Cerebellar nuclear complex (tissue), 1 donor: ENCODE results near the gene DDR1.
"Not testable (repeated sequence)": the region's sequence is repeated elsewhere in the genome, so short reads cannot be mapped to it uniquely, and the experiment has no call there.

Experiments used
- DNase-seq, 2 experiments: peaks; one replicate each; lab custom pipeline; 2025; lab: John Stamatoyannopoulos, UW

The DDR1 gene

DNA sequence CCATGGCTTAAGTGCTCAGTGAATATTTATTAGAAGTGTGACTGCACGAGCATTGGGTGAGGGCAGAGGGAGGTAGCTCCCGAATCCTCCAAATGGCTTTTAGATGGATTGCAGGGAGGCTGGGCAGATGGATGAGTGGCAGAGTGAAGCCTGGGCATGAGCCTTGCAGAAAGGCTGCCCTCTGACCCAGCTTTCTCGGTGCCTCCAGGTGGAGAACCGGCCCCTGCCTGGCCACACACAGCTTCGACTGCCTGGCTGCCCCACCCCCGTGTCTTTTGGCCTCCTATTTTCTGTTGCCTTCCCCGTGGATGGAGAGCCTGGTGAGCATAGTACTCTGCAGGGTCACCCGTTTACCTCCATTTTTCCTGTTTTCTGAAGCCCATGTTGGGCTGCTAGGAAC is 33.2 kb downstream of the DDR1 start:
- DNase-seq, result no peak

DNA sequence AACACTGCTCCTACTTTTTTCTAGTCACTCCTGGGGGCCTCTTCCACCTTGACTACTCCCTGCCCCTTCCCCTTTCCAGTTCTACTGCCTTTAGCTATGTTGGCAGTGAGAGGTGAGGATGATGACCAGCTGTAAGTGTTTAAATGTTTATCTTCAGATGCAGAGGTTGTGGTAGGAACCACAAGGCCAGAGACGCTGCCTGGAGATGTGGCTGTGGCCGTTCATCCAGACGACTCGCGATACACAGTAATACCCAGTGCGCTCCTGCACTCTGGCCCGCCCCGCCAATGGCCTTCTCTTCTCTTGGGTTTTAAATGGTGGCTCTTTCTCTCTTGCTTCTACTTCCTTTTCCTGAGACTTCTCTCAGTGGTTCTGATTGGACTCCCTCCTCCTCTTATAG is 34.4 kb downstream of the DDR1 start:
- no peak for DNase-seq

GRCh38 chr6:30922447-30922852 is 38.1 kb downstream of the DDR1 start:
- no peak for DNase-seq

DNA sequence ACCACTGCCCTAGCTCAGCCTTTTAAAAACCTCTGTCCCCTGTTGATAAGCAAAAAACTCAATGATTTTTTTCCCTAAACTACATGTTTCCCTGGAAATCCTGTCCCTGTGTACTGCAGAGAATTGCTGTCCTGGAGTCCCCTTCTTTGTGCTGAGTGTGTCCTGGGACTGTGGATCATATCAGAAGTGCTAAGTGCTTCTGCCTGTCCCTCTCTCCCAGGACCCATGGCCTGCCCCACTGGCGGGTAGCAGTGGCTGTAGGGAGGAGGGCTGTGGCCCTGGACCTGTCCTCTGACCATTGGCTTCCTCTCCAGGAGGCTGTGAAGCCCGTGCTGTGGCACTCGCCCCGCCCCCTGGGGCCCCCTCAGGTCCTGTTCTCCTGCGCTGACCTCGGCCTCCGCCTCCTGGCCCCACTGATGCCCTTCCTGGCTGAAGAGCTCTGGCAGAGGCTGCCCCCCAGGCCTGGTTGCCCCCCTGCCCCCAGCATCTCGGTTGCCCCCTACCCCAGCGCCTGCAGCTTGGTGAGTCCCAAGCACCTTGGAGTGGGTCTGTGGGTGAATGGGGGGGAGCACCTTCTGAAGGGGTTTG is 39.8 kb downstream of the DDR1 start:
- DNase-seq, result not testable (repeated sequence)

- DNase-seq, result no peak
Observed at GRCh38 chr6:30926644-30927043, 42.3 kb downstream of the DDR1 start.

- DNase-seq, result not testable (repeated sequence)
Observed at GRCh38 chr6:30927080-30927479, 42.8 kb downstream of the DDR1 start.

- DNase-seq, result no peak
Observed at GRCh38 chr6:30928677-30929076, 44.4 kb downstream of the DDR1 start.

DNA sequence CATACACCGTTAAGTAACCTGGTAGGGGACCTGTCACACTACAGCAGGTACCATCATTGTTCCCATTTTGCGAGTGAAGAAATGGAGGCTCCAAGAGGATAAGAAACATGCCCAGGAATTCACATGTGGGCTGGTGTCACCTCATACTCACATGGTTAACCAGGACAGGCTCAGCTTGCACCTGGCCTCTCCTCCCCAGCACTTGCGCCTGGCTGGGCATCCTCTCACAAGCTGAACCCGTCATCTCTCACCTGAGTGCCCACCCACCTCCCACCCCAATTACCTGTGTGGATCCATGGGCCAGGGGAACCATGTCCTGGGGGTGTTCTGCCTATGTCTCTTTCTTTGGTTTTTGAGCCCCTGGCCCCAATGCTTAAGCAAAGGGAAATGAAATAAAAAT is 46.2 kb downstream of the DDR1 start:
- DNase-seq, result no peak

- DNase-seq, result no peak
Observed at GRCh38 chr6:30931272-30931671, 47.0 kb downstream of the DDR1 start.

- no peak for DNase-seq
Observed at GRCh38 chr6:30931969-30932645, 47.8 kb downstream of the DDR1 start, which contains the start of gene SFTA2. Gene SFTA2, minus strand, starts transcription at chr6:30932170. Its CDS starts 74 bp downstream, at chr6:30932096.

GRCh38 chr6:30932665-30933365 is 48.5 kb downstream of the DDR1 start:
- no peak for DNase-seq

DNA sequence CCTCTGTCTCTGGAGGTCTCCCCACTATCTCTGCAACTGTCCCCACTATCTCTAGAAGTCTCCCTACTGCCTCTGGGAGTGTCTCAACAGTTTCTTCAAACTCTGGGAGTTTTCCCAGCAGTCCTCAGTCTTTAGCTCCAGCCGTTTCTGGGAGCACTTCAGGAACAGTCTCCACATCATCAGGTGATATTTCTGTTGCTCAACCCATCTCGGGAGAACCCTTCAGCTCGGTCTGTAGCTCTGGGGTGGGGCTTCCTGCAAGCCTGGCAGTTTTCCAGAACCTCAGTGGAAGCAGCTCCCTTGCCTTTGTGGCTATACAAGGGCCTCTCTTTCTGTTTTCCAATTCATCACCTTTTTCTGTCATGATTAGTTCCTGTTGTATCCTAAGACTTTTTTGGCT is 50.7 kb downstream of the DDR1 start:
- DNase-seq, result no peak

DNA sequence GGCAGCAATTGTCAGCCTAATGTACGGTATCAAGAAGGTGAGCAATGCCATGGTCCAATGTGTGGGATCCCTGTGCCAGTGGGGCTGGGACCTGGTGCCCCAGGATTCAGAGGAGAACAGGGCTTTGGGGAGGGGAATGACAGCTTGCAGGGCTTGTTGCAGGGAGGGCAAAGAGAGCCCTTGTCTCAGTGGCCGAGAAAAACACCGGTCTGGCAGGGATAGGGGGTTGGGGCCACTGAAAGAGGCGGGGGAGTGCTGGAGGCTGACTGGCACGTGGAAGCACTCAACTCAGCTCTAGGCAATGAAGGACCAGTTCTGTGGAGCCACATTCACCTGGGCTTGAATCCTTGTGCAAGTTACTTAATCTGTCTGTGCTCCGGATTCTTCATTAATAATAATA is 52.9 kb downstream of the DDR1 start:
- DNase-seq, result no peak

DNA sequence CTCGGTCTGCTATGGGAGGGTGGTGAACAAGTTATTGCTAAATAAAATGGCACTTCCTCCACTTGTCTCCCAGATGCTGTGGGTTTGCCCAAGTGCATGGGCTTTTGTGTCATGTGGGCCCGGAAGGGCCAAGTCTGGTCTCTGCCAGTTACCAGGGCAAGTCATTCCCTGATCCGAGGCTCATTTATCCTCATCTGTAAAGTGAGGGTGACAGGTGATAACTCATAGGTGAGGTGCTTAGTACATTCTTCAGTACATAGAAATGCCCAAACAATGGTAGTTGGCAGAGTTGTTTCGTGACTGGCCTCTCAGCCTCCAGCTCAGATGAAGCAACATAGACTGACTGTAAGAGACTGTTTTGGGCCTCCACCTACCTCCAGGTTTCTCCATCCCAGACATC is 54.4 kb downstream of the DDR1 start:
- no peak for DNase-seq

GRCh38 chr6:30939473-30939872 is 55.2 kb downstream of the DDR1 start:
- DNase-seq, result no peak

DNA sequence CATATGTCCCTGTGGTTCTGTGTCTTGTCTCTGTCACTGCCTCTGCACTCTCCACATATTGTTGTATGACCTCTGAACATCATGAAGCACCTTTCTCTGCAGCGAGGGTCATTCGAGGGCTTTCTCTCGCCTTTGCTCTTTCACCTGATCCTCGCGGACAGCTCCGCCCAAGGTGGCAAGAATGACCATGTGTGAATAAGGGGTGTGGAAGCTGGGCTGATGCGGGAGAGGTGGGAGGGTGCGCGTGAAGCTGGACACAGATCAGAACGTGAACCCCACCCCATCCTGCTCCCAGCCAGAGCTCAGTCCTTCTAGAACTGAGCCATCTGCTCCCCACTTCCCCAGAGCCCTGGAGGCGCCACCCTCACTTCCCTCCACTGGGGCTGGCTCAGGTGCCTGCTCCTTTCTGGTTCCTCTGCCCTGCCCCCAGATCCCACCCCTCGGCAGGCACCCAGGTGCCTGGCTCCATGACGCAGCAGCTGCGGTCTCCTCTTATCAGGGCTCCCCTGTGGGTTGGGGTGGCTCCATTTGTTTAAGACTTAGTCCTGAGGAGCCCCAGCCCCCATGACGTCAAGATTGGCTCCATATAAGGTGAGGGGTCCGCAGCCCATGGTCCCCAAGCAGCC is 56.2 kb downstream of the DDR1 start, which contains the start of gene MUCL3:
MUCL3 (plus strand) TSS at position 613 of the 626 bp plus-strand sequence. CDS start 27 bp downstream, outside the sequence.
- no peak for DNase-seq

- no peak for DNase-seq
Observed at GRCh38 chr6:30942338-30943060, 58.2 kb downstream of the DDR1 start.

- no peak for DNase-seq
Observed at GRCh38 chr6:30944051-30944450, 59.7 kb downstream of the DDR1 start.

GRCh38 chr6:30945281-30945680 is 61.0 kb downstream of the DDR1 start:
- no peak for DNase-seq

DNA sequence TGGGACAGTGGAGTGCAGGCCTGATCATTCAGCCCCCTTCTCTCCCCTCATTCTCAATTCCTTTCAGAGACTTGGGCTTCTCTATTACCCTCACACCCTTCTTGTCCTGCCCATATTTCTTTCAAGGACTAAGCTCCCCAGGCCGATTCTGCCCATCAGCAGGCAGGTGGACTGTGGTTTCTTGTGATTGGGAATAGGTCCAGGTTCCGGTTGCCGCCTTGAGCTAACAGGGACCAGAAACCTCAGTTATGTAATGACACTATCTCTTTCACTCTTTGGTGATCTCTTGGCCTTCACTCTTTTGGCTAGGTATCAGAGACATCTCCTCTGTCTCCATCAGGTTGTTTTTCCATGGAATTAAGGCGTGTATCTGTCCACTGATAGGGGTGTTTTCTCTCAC is 62.9 kb downstream of the DDR1 start:
- no peak for DNase-seq

DNA sequence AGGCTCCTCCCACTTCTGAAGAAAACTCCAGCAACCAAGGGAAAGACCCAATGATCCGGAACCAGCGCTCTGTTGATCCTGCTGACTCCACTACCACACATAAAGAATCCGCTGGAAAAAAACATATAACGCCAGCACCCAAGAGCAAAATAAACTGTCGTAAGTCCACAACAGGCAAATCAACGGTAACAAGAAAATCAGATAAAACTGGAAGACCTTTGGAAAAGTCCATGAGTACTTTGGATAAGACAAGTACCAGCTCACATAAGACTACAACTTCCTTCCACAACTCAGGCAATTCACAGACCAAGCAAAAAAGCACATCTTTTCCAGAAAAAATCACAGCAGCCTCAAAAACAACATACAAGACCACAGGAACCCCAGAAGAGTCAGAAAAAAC is 64.5 kb downstream of the DDR1 start:
- DNase-seq, result no peak
